ENCODE results near the gene ZNF827. TPM values are rescaled to one million over a fixed set of nuclear protein-coding genes. Genes with fewer than 3 reads are reported as not detected.
"Not testable (repeated sequence)": the region's sequence is repeated elsewhere in the genome, so short reads cannot be mapped to it uniquely, and the experiment has no call there.

ZNF827 gene
- total and polyA plus RNA-seq, 7 donors = 1.8 to 37.7 (median 11.3) TPM

DNA sequence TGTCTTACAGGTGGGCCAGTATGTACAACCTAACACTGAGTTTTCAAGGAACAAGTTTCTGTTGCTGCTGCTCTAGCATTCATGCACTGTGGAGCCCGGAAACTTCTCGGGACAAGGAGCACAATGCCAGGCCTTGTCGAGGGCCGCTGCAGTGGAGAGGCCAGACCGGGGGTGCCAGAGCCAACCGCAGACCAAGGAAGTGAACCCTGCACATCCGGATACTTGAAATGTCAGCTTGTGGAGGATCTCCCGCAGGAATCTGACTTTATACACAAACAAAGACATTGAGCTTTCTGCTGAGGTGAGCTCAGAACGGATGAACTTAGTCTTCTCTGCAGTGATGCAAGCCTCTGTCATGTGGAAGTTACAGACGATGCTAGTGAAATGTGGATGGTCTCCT is 99.5 kb downstream of the ZNF827 start:
- no peak for DNase-seq
- Histone ChIP-seq H3K9me3 (no peaks in the 10 kb centered on the region), H3K4me3 (no peak overlapping the region), H3K27me3 (no peaks in the 10 kb centered on the region), H3K36me3 (peaks cover 0 to 22% (median 0%) of the 10 kb centered on the region in 4 donors), H3K4me1 (no peaks in the 10 kb centered on the region), H3K27ac (no peak overlapping the region)
- TF ChIP-seq POLR2A (IDR thresholded peaks at IDR 0.05) (no peak), POLR2AphosphoS5 (IDR thresholded peaks at IDR 0.05) (no peak), EP300 (IDR thresholded peaks at IDR 0.05) (no peak)
- TF ChIP-seq, protein P1, sequence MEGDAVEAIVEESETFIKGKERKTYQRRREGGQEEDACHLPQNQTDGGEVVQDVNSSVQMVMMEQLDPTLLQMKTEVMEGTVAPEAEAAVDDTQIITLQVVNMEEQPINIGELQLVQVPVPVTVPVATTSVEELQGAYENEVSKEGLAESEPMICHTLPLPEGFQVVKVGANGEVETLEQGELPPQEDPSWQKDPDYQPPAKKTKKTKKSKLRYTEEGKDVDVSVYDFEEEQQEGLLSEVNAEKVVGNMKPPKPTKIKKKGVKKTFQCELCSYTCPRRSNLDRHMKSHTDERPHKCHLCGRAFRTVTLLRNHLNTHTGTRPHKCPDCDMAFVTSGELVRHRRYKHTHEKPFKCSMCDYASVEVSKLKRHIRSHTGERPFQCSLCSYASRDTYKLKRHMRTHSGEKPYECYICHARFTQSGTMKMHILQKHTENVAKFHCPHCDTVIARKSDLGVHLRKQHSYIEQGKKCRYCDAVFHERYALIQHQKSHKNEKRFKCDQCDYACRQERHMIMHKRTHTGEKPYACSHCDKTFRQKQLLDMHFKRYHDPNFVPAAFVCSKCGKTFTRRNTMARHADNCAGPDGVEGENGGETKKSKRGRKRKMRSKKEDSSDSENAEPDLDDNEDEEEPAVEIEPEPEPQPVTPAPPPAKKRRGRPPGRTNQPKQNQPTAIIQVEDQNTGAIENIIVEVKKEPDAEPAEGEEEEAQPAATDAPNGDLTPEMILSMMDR (IDR thresholded peaks at IDR 0.05) = no peak
- intact Hi-C loops (cut with DNase I) = no loop called here
- 89 to 92% methylated on average over 10 of the region's 10 CpGs for WGBS, 2 donors

DNA sequence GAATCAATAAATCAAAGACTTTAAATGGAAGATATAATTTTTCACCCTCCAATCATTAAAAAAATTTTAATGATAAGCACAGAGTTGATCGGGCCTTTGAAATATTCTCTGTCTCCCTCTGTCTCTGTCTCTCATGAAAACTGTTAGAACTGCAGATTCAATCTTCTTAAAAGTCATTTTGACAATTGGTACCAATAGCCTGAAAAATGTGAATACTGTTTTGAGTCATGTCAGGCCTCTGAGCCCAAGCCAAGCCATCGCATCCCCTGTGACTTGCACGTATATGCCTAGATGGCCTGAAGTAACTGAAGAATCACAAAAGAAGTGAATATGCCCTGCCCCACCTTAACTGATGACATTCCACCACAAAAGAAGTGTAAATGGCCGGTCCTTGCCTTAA is 106.2 kb downstream of the ZNF827 start:
- DNase-seq; H3K27ac ChIP-seq; H3K36me3 ChIP-seq; H3K27me3 ChIP-seq; H3K4me3 ChIP-seq; intact Hi-C loops (cut with DNase I); H3K4me1 ChIP-seq; H3K9me3 ChIP-seq: not testable (repeated sequence)
- 91 to 92% methylated on average over 4 of the region's 4 CpGs for WGBS, 2 donors

DNA sequence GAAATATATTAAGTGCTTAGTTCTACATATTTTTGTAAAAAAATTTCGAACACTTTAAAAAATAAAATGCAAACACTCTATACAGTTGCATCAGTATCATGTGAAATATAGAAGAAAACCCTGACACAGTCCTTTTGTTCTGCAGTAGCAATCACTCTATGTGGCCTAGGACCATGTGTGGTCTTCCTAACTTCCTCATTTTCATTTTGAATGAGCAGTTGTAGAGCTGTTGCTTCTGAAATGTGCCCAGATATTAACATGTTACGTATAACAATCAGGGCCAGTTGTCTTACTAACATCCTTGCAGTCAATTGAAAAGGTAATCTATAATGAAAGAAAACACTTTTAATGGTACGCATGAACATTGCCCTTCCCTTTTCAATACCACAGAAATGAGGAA is 107.9 kb downstream of the ZNF827 start:
- Histone ChIP-seq H3K9me3 (no peaks in the 10 kb centered on the region), H3K27me3 (no peaks in the 10 kb centered on the region), H3K4me1 (no peaks in the 10 kb centered on the region), H3K27ac (no peak overlapping the region), H3K36me3 (no peaks in the 10 kb centered on the region), H3K4me3 (no peak overlapping the region)
- intact Hi-C loops (cut with DNase I) = no loop called here
- WGBS, 2 donors = 78 to 90% methylated on average over 3 of the region's 3 CpGs
- TF ChIP-seq POLR2A (IDR thresholded peaks at IDR 0.05) (no peak), POLR2AphosphoS5 (IDR thresholded peaks at IDR 0.05) (no peak), EP300 (IDR thresholded peaks at IDR 0.05) (no peak)
- TF ChIP-seq, protein P1 (IDR thresholded peaks at IDR 0.05) = no peak
- DNase-seq = no peak

DNA sequence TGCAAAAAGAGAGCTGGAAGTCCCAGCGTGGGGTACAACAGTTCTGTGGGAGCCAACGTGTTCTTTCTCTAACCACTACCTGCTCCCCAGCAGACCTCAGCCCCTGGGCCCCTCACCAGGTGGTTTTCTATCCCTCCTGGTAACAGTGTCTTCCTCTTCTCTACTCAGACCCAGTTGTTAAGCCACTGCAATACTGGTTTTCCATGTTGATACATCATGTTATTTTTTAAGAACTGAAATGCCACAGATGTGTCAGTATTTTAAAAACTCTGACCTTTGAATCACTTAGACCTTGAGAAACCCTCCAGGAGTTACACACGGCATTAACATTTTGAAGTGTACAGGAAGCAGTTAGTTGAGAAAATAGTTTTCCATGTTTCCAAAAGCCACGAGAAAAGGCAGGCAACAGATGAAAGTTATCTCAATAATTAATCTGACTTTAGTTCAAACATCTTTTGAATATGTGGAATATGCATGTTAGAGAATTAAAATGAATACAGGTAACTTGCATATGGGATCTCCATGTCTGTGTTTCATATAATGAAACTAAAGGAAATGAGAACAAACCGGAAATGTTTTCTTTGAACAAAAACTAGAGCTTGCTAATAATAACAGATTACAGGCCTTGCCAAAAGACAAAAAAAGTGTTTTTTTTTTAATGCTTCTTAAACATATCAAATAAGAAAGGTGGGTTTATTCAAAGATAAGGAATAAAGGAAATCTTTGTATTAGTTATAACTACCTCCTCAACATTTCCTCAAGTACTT is 108.8 kb downstream of the ZNF827 start:
- H3K27ac ChIP-seq = no peak overlapping the region
- no peaks in the 10 kb centered on the region for H3K4me1 ChIP-seq
- H3K4me3 ChIP-seq = no peak overlapping the region
- peaks cover 0 to 6% (median 0%) of the 10 kb centered on the region in 4 donors for H3K36me3 ChIP-seq
- intact Hi-C loops (cut with DNase I) = no loop called here
- 50 to 82% methylated on average over 5 of the region's 5 CpGs for WGBS, 2 donors
- DNase-seq = no peak
- no peaks in the 10 kb centered on the region for H3K27me3 ChIP-seq
- TF ChIP-seq POLR2AphosphoS5 (IDR thresholded peaks at IDR 0.05) = no peak
- no peak for TF ChIP-seq EP300 (IDR thresholded peaks at IDR 0.05)
- TF ChIP-seq POLR2A (IDR thresholded peaks at IDR 0.05) = no peak
- TF ChIP-seq, protein P1 (IDR thresholded peaks at IDR 0.05) = no peak
- H3K9me3 ChIP-seq = no peaks in the 10 kb centered on the region

GRCh38 chr4:145828802-145829485 is 109.7 kb downstream of the ZNF827 start:
- Histone ChIP-seq H3K9me3 (no peaks in the 10 kb centered on the region), H3K4me1 (no peaks in the 10 kb centered on the region), H3K27me3 (no peaks in the 10 kb centered on the region), H3K36me3 (peaks cover 0 to 6% (median 0%) of the 10 kb centered on the region in 4 donors), H3K4me3 (no peak overlapping the region), H3K27ac (no peak overlapping the region)
- 73 to 82% methylated on average over 3 of the region's 3 CpGs for WGBS, 2 donors
- intact Hi-C loops (cut with DNase I) = no loop called here
- TF ChIP-seq EP300 (IDR thresholded peaks at IDR 0.05) (no peak), POLR2AphosphoS5 (IDR thresholded peaks at IDR 0.05) (no peak), POLR2A (IDR thresholded peaks at IDR 0.05) (no peak)
- TF ChIP-seq, protein P1 (IDR thresholded peaks at IDR 0.05) = no peak
- DNase-seq = no peak
